K562 (cell line): ENCODE data around the gene PLAAT1. TPM values are rescaled to one million over a fixed set of nuclear protein-coding genes. Genes with fewer than 3 reads are reported as not detected.

Experiments
- ATAC-seq: fragments of 200-7000 bp; cut with Tn5 transposase; 3 replicates; pipeline ENCODE4 v1.9.1; 2020; ENCODE audit warnings: moderate library complexity
- BruUV-seq: library from RNA; stranded (reverse); fragments of 400-500 nt; replicated peaks from 2 replicates; lab custom pipeline; 2021; lab: Mats Ljungman, UMichigan
- CTCF ChIA-PET: fragments of 300-600 bp; formaldehyde crosslinking; extraction: SDS; loops from one replicate; lab custom pipeline; 2021; ENCODE audit warnings: low intra/inter-chr PET ratio; lab: Yijun Ruan, JAX
- POLR2A ChIA-PET: fragments of 300-600, 350-650 bp; sonication (Branson Sonifier 250); formaldehyde crosslinking; extraction: SDS; loops from one replicate; lab custom pipeline; 2021; ENCODE audit warnings: antibody characterized with exemption, inconsistent platforms; lab: Yijun Ruan, JAX
- DNase-seq, 4 experiments: peaks; one replicate each; pipeline versions ENCODE4 v3.0.0 to v3.0.0-alpha.2; 2011 to 2018; ENCODE audit warnings: low spot score in 3 of 4, mixed read lengths in 3 of 4; ENCODE audit errors: extremely low read depth in 1 of 4
- FAIRE-seq: peaks from 2 replicates; lab custom pipeline; 2011; peaks lifted over from hg19 to GRCh38; lab: Jason Lieb, UNC
- H2AFZ ChIP-seq: 2 replicates; pipeline ENCODE4 v1.6.0; 2011; ENCODE audit warnings: low read depth, low read length, control low read depth, inconsistent platforms
- H3K27ac ChIP-seq: fragments of 200-600 bp; 3 replicates; pipeline ENCODE4 v1.8.0; 2011; ENCODE audit warnings: low read depth, mild to moderate bottlenecking, control low read depth, inconsistent platforms, low read length, moderate library complexity, mixed read lengths; ENCODE audit errors: extremely low read depth
- H3K27me3 ChIP-seq, 2 experiments: fragments of 300-600 bp in 1 of 2; 2 replicates in 1 of 2; 3 replicates in 1 of 2; pipeline versions ENCODE4 v1.6.0 to v1.8.0; 2011; ENCODE audit warnings: inconsistent platforms in 2 of 2, low read length in 2 of 2, mild to moderate bottlenecking in 1 of 2, mixed read lengths in 1 of 2, moderate library complexity in 1 of 2; ENCODE audit not compliant: control insufficient read depth in 2 of 2, insufficient read depth in 2 of 2
- H3K36me3 ChIP-seq: fragments of 300-600 bp; 3 replicates; pipeline ENCODE4 v1.8.0; 2011; ENCODE audit warnings: mild to moderate bottlenecking, low read length, inconsistent platforms; ENCODE audit not compliant: control insufficient read depth, insufficient read depth
- H3K4me1 ChIP-seq, 2 experiments: fragments of 200-600 bp in 1 of 2; replicated peaks in 1 of 2; 2 replicates in 1 of 2; 3 replicates in 1 of 2; pipeline versions ENCODE4 v1.5.1 to v1.8.0; 2011; ENCODE audit warnings: inconsistent platforms in 2 of 2, low read length in 2 of 2, mild to moderate bottlenecking in 1 of 2, mixed read lengths in 1 of 2, moderate library complexity in 1 of 2; ENCODE audit not compliant: control insufficient read depth in 2 of 2, insufficient read depth in 2 of 2
- H3K4me2 ChIP-seq: 2 replicates; pipeline ENCODE4 v1.6.1; 2011; ENCODE audit warnings: low read length, control low read depth, inconsistent platforms, mixed read lengths; ENCODE audit not compliant: insufficient read depth
- H3K4me3 ChIP-seq: fragments of 200-600 bp; sonication (generic), shearing (Covaris generic); 2 replicates; pipeline ENCODE4 v1.5.1; 2016; ENCODE audit warnings: control low read depth, inconsistent platforms
- H3K79me2 ChIP-seq: fragments of 200-600 bp; 3 replicates; pipeline ENCODE4 v1.8.0; 2011; ENCODE audit warnings: low read length, inconsistent platforms; ENCODE audit not compliant: control insufficient read depth, insufficient read depth
- H3K9ac ChIP-seq, 2 experiments: 2 replicates each; pipeline versions ENCODE4 v1.6.0 to v1.6.1; 2011; ENCODE audit warnings: low read depth in 2 of 2, low read length in 2 of 2, control low read depth in 1 of 2, inconsistent platforms in 1 of 2, mild to moderate bottlenecking in 1 of 2, mixed read lengths in 1 of 2; ENCODE audit not compliant: insufficient read depth in 1 of 2
- H3K9me1 ChIP-seq: one replicate; pipeline ENCODE4 v1.6.0; 2011; ENCODE audit warnings: inconsistent platforms, mild to moderate bottlenecking, low read length, moderate library complexity; ENCODE audit not compliant: control insufficient read depth, insufficient read depth
- H3K9me3 ChIP-seq: replicated peaks from 2 replicates; pipeline ENCODE4 v1.5.1; 2011; ENCODE audit warnings: low read depth, low read length, inconsistent platforms; ENCODE audit not compliant: control insufficient read depth, insufficient read depth
- H4K20me1 ChIP-seq: replicated peaks from 2 replicates; pipeline ENCODE4 v1.6.1; 2011; ENCODE audit warnings: low read length, inconsistent platforms, mixed read lengths; ENCODE audit not compliant: control insufficient read depth, insufficient read depth
- HCFC1 ChIP-seq: IDR thresholded peaks from 2 replicates; pipeline ENCODE4 v1.6.1; 2012; ENCODE audit warnings: low read depth, low read length, improper control_type of control experiment
- HSF4 ChIP-seq: fragments of 250-450 bp; sonication (Bioruptor Pico); IDR thresholded peaks from 2 replicates; pipeline ENCODE4 v2.1.2; 2022; ENCODE audit warnings: mild to moderate bottlenecking, moderate library complexity, borderline replicate concordance
- NFE2L1 ChIP-seq: fragments of 450-650 bp; IDR thresholded peaks from 2 replicates; pipeline ENCODE4 v1.6.1; 2016; ENCODE audit warnings: missing genetic modification characterization, low read depth, mild to moderate bottlenecking, missing compliant biosample characterization, moderate library complexity, borderline replicate concordance
- NONO ChIP-seq, 2 experiments: fragments of 200-400 bp in 1 of 2; fragments of 450-650 bp in 1 of 2; formaldehyde crosslinking in 1 of 2; IDR thresholded peaks; 2 replicates each; pipeline ENCODE4 v1.6.1; 2017; ENCODE audit warnings: low read depth in 2 of 2, mild to moderate bottlenecking in 2 of 2, moderate library complexity in 2 of 2, low read length in 1 of 2
- SMARCB1 ChIP-seq: IDR thresholded peaks from 2 replicates; pipeline ENCODE4 v1.6.1; 2011; ENCODE audit warnings: improper control_type of control experiment, low read depth; ENCODE audit not compliant: insufficient read length
- TSC22D4 ChIP-seq: fragments of 450-650 bp; IDR thresholded peaks from 2 replicates; pipeline ENCODE4 v1.6.1; 2016; ENCODE audit warnings: missing genetic modification characterization, missing biosample characterization, control low read depth
- ZNF282 ChIP-seq: sonication (generic); formaldehyde crosslinking; IDR thresholded peaks from 2 replicates; pipeline ENCODE4 v1.8.1; 2023; ENCODE audit warnings: missing genetic modification reagents
- WGBS: fragments of 100-300 bp; shearing (Covaris generic); methylation state at CpG from one replicate; pipeline ENCODE4 v1.1.6; 2016; ENCODE audit warnings: low coverage, mixed read lengths; ENCODE audit not compliant: insufficient coverage; ENCODE audit errors: missing lambda C conversion rate; 5-methylcytosine and 5-hydroxymethylcytosine counted together
- in situ Hi-C: fragments of 300-500 bp; cut with MboI; formaldehyde crosslinking; loops from 4 replicates; pipeline ENCODE4 v1.15.0; 2018; ENCODE audit warnings: inconsistent platforms, mixed read lengths
- intact Hi-C: fragments of 100-400 bp; cut with micrococcal nuclease; formaldehyde crosslinking; loops from 2 replicates; pipeline ENCODE4 v1.14.2; 2022
- polyA plus RNA-seq, 8 experiments: library from polyadenylated mRNA; depleted of rRNA in 4 of 8; stranded (reverse) in 5 of 8; unstranded in 3 of 8; fragments of >200 nt; fragmentation: Nextera tagmentation in 2 of 8; fragmentation: Illumina TruSeq in 1 of 8; extraction: Ambion mirVana in 2 of 8; extraction: Trizol in 1 of 8; gene quantifications; 2 replicates each; pipeline versions ENCODE4 v1.2.1 to v1.2.3, GENCODE V29; 2011 to 2014; ENCODE audit warnings: inconsistent platforms in 1 of 8, missing spikeins in 1 of 8
- total RNA-seq, 7 experiments: library from RNA; depleted of rRNA in 6 of 7; stranded (reverse); fragments of >200 nt in 6 of 7; fragmentation: Illumina TruSeq in 2 of 7; extraction: Trizol in 2 of 7; gene quantifications; 2 replicates each; pipeline versions ENCODE4 v1.2.1 to v1.2.3, GENCODE V29; 2011 to 2021; ENCODE audit warnings: low replicate concordance in 1 of 7
- TF ChIP-seq, protein P1 (sequence below): sonication (generic); formaldehyde crosslinking; IDR thresholded peaks from 2 replicates; pipeline ENCODE4 v1.8.0; 2022; ENCODE audit warnings: mild to moderate bottlenecking, low read depth, missing genetic modification reagents

Gene PLAAT1
- total and polyA plus RNA-seq, 9 of the 15 experiments (the other 6 are each of a cell fraction or from before 2014, with no cell fraction given), result 0.34 to 3.1 (median 1.5) TPM

DNA sequence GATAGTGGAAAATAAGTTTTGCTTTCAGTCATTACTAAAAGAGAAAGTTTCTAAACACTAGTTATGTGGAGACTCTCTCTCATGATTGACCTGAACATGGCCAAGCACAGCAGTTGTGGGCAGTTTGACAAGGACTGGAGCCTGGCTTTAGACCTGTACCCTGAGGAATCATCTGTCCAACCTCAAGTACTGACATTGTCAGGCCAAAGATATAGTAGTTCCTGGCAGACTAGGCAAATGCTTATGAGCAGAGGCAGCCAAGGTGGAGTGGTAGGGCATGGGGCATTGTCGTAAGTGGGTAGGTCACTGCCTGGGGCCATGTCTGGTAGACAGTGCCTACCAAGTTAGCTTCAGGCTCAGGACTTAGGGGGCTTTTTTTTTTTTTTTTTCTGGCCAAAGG lies 20.9 kb downstream of the PLAAT1 start:
- H3K36me3 ChIP-seq, result no peaks in the 10 kb centered on the region
- POLR2A ChIA-PET, result no interaction called here
- in situ Hi-C loops, result no loop called here
- TF ChIP-seq, protein P1, sequence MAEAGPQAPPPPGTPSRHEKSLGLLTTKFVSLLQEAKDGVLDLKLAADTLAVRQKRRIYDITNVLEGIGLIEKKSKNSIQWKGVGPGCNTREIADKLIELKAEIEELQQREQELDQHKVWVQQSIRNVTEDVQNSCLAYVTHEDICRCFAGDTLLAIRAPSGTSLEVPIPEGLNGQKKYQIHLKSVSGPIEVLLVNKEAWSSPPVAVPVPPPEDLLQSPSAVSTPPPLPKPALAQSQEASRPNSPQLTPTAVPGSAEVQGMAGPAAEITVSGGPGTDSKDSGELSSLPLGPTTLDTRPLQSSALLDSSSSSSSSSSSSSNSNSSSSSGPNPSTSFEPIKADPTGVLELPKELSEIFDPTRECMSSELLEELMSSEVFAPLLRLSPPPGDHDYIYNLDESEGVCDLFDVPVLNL (CRISPR knock-in tag), result no peak
- no peak for TF ChIP-seq ZNF282
- TF ChIP-seq HCFC1, result no peak
- no peak for TF ChIP-seq HSF4 (CRISPR knock-in tag)
- TF ChIP-seq NONO (IDR thresholded peaks at IDR 0.05; ENCODE audit: low read depth in 2 of 2, low read length in 1 of 2), result no peak
- TF ChIP-seq TSC22D4 (tag), result no peak
- TF ChIP-seq NFE2L1 (tag), result no peak
- no peak for TF ChIP-seq SMARCB1
- TF ChIP-seq, all 486 proteins: peak for 0
- 0% methylated on average over 1 of the region's 1 CpG for WGBS
- Histone ChIP-seq H3K4me3 (no peak overlapping the region), H4K20me1 (no peaks in the 10 kb centered on the region), H3K79me2 (no peaks in the 10 kb centered on the region), H2AFZ (no peak overlapping the region), H3K27ac (no peak overlapping the region), H3K4me1 (no peaks in the 10 kb centered on the region), H3K4me2 (no peak overlapping the region), H3K9ac (no peak overlapping the region), H3K27me3 (no peaks in the 10 kb centered on the region), H3K9me1 (no peaks in the 10 kb centered on the region), H3K9me3 (no peaks in the 10 kb centered on the region)
- FAIRE-seq (no peak), ATAC-seq (no peak), DNase-seq (no peak)
- BruUV-seq, result no TSS peak
- CTCF ChIA-PET, result no interaction called here
- intact Hi-C loops, result no loop called here
